AG04449 (cell line): Measurements from ENCODE around the gene FBXW8.

ENCODE experiments used
- CTCF ChIA-PET: fragments of 350-600 bp; formaldehyde crosslinking; extraction: SDS; loops from one replicate; lab custom pipeline; 2021; ENCODE audit warnings: antibody characterized with exemption; lab: Yijun Ruan, JAX
- POLR2A ChIA-PET: fragments of 400-600, 350-600 bp; formaldehyde crosslinking; extraction: SDS; loops from one replicate; lab custom pipeline; 2020; ENCODE audit warnings: antibody characterized with exemption, inconsistent platforms; lab: Yijun Ruan, JAX
- DNase-seq: peaks from one replicate; pipeline ENCODE4 v3.0.0-alpha.2; 2010; ENCODE audit warnings: low read depth, low spot score
- H3K4me3 ChIP-seq: 2 replicates; pipeline ENCODE4 v1.5.1; 2011; ENCODE audit warnings: low read depth, mild to moderate bottlenecking, control low read depth, low read length
- TF ChIP-seq, protein P1 (sequence below): IDR thresholded peaks from one replicate; pipeline ENCODE4 v1.5.1; 2011; ENCODE audit warnings: mild to moderate bottlenecking, moderate library complexity, low read length, control low read depth, inconsistent platforms; ENCODE audit not compliant: insufficient read depth; ENCODE audit errors: missing control alignments

The FBXW8 gene, protein sequence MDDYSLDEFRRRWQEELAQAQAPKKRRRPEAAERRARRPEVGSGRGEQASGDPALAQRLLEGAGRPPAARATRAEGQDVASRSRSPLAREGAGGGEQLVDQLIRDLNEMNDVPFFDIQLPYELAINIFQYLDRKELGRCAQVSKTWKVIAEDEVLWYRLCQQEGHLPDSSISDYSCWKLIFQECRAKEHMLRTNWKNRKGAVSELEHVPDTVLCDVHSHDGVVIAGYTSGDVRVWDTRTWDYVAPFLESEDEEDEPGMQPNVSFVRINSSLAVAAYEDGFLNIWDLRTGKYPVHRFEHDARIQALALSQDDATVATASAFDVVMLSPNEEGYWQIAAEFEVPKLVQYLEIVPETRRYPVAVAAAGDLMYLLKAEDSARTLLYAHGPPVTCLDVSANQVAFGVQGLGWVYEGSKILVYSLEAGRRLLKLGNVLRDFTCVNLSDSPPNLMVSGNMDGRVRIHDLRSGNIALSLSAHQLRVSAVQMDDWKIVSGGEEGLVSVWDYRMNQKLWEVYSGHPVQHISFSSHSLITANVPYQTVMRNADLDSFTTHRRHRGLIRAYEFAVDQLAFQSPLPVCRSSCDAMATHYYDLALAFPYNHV

GRCh38 chr12:116910645-116911451, at the start of gene FBXW8:
Gene FBXW8, plus strand, starts transcription at chr12:116910950. Its CDS starts 88 bp downstream, at chr12:116911038.
- H3K4me3 ChIP-seq = peak within 1 kb of the TSS; percentile 80
- TF ChIP-seq, protein P1, sequence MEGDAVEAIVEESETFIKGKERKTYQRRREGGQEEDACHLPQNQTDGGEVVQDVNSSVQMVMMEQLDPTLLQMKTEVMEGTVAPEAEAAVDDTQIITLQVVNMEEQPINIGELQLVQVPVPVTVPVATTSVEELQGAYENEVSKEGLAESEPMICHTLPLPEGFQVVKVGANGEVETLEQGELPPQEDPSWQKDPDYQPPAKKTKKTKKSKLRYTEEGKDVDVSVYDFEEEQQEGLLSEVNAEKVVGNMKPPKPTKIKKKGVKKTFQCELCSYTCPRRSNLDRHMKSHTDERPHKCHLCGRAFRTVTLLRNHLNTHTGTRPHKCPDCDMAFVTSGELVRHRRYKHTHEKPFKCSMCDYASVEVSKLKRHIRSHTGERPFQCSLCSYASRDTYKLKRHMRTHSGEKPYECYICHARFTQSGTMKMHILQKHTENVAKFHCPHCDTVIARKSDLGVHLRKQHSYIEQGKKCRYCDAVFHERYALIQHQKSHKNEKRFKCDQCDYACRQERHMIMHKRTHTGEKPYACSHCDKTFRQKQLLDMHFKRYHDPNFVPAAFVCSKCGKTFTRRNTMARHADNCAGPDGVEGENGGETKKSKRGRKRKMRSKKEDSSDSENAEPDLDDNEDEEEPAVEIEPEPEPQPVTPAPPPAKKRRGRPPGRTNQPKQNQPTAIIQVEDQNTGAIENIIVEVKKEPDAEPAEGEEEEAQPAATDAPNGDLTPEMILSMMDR = no peak
- DNase-seq = no peak
- CTCF ChIA-PET = no interaction called here
- POLR2A ChIA-PET = interaction anchor here (1.5 kb wide), 1 partner anchor 10 kb away, joined by 3 read pairs; no protein-coding TSS in a partner anchor

DNA sequence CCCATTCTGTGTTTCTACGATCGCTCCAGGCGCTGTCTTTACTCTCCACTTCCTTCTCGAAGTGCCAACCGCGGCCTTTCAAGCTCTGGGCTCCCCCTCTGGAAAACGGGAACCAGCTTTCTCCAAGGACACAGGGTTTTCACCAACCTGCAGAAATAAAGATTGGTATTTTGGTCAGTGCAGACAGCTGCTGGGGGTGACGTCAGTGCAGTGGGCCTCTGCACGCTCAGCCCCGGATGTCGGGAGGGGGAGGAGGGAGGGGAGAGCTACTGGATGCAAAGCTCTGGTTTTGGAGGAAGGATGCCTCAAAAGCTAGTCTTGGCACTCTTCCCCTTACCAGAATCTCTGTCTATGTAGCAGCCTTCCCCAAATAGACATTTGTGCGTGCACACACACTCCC, 49.4 kb upstream of the FBXW8 start:
- ChIA-PET POLR2A (interaction anchor here (0.7 kb wide), 1 partner anchor 56 kb away, joined by 3 read pairs; no protein-coding TSS in a partner anchor), CTCF (interaction anchor here (1.9 kb wide), 1 partner anchor 23 kb away, joined by 4 read pairs; no protein-coding TSS in a partner anchor)
- no peak overlapping the region for H3K4me3 ChIP-seq
- TF ChIP-seq, protein P1 = no peak
- DNase-seq = peak; percentile 71

GRCh38 chr12:116862167-116862566, 48.6 kb upstream of the FBXW8 start:
- CTCF ChIA-PET = interaction anchor here (0.8 to 1.9 kb wide), 4 partner anchors 11 to 24 kb away, joined by 3 to 6 read pairs (median 4); no protein-coding TSS in a partner anchor
- no peak for DNase-seq
- no peak overlapping the region for H3K4me3 ChIP-seq
- POLR2A ChIA-PET = no interaction called here
- TF ChIP-seq, protein P1 = no peak

- TF ChIP-seq, protein P1 = peak; percentile 22
- H3K4me3 ChIP-seq = no peak overlapping the region
- ChIA-PET CTCF (interaction anchor here (0.8 to 1.9 kb wide), 4 partner anchors 10 to 140 kb away, joined by 3 to 6 read pairs (median 4); no protein-coding TSS in a partner anchor), POLR2A (interaction anchor here (0.7 kb wide), 1 partner anchor 19 kb away, joined by 3 read pairs; no protein-coding TSS in a partner anchor)
- DNase-seq = peak; percentile 24
Measured at GRCh38 chr12:116863275-116863767, 47.4 kb upstream of the FBXW8 start.

- CTCF ChIA-PET = no interaction called here
- DNase-seq = peak; percentile 72
- POLR2A ChIA-PET = no interaction called here
- TF ChIP-seq, protein P1 = no peak
- H3K4me3 ChIP-seq = no peak overlapping the region
Measured at GRCh38 chr12:116864371-116865160, 46.2 kb upstream of the FBXW8 start.
